ENCODE results near the gene SLC5A10. TPM values are rescaled to one million over a fixed set of nuclear protein-coding genes. Genes with fewer than 3 reads are reported as not detected.
"Not testable (repeated sequence)": the region's sequence is repeated elsewhere in the genome, so short reads cannot be mapped to it uniquely, and the experiment has no call there.

Gene SLC5A10
- total RNA-seq, 1 donor from 2014 or later, result 0.14 TPM

- Histone ChIP-seq H3K79me2 (ENCODE audit: insufficient read depth, low read length) (no peaks in the 10 kb centered on the region), H4K20me1 (ENCODE audit: insufficient read depth, low read length) (no peaks in the 10 kb centered on the region), H3K4me2 (ENCODE audit: low read length) (no peak overlapping the region), H3K27me3 (ENCODE audit: insufficient read depth, low read length) (peaks cover 3% of the 10 kb centered on the region), H3K36me3 (ENCODE audit: insufficient read depth, low read length) (no peaks in the 10 kb centered on the region), H2AFZ (ENCODE audit: low read depth, low read length) (no peak overlapping the region), H3K27ac (ENCODE audit: low read depth, low read length) (no peak overlapping the region), H3K9me3 (ENCODE audit: insufficient read depth, low read depth, low read length) (no peaks in the 10 kb centered on the region), H3K4me3 (ENCODE audit: insufficient read depth, low read depth, low read length) (no peak overlapping the region), H3K9ac (ENCODE audit: low read length) (no peak overlapping the region), H3K4me1 (ENCODE audit: insufficient read depth, low read length) (no peaks in the 10 kb centered on the region)
- Mint-ChIP-seq H3K9me3 (ENCODE audit: unreplicated experiment) (no peaks in the 10 kb centered on the region), H3K4me3 (ENCODE audit: unreplicated experiment) (no peak overlapping the region), H3K27me3 (ENCODE audit: low read depth, unreplicated experiment) (peaks cover 39% of the 10 kb centered on the region), H3K27ac (ENCODE audit: unreplicated experiment) (no peak overlapping the region), H3K4me1 (ENCODE audit: low read depth, unreplicated experiment) (no peaks in the 10 kb centered on the region), H3K36me3 (ENCODE audit: low read depth, unreplicated experiment) (no peaks in the 10 kb centered on the region)
- FAIRE-seq (no peak), DNase-seq (ENCODE audit: low read depth) (no peak)
- TF ChIP-seq CTCF (IDR thresholded peaks at IDR 0.05; ENCODE audit: insufficient read depth, low read depth, low read length), result no peak
- no peak for TF ChIP-seq EZH2 (IDR thresholded peaks at IDR 0.05; ENCODE audit: insufficient read depth, low read length)
Measured at GRCh38 chr17:19019041-19019941, 67.3 kb downstream of the SLC5A10 start.

GRCh38 chr17:19020016-19020415 is 68.1 kb downstream of the SLC5A10 start:
- Histone ChIP-seq H3K4me2 (ENCODE audit: low read length) (no peak overlapping the region), H3K27me3 (ENCODE audit: insufficient read depth, low read length) (peaks cover 3% of the 10 kb centered on the region), H3K36me3 (ENCODE audit: insufficient read depth, low read length) (no peaks in the 10 kb centered on the region), H3K79me2 (ENCODE audit: insufficient read depth, low read length) (no peaks in the 10 kb centered on the region), H3K27ac (ENCODE audit: low read depth, low read length) (no peak overlapping the region), H3K9me3 (ENCODE audit: insufficient read depth, low read depth, low read length) (no peaks in the 10 kb centered on the region), H3K9ac (ENCODE audit: low read length) (no peak overlapping the region), H3K4me1 (ENCODE audit: insufficient read depth, low read length) (no peaks in the 10 kb centered on the region), H3K4me3 (ENCODE audit: insufficient read depth, low read depth, low read length) (no peak overlapping the region), H2AFZ (ENCODE audit: low read depth, low read length) (no peak overlapping the region), H4K20me1 (ENCODE audit: insufficient read depth, low read length) (no peaks in the 10 kb centered on the region)
- Mint-ChIP-seq H3K27ac (ENCODE audit: unreplicated experiment) (no peak overlapping the region), H3K27me3 (ENCODE audit: low read depth, unreplicated experiment) (peaks cover 46% of the 10 kb centered on the region), H3K4me1 (ENCODE audit: low read depth, unreplicated experiment) (peaks cover 4% of the 10 kb centered on the region), H3K4me3 (ENCODE audit: unreplicated experiment) (no peak overlapping the region), H3K36me3 (ENCODE audit: low read depth, unreplicated experiment) (no peaks in the 10 kb centered on the region), H3K9me3 (ENCODE audit: unreplicated experiment) (no peaks in the 10 kb centered on the region)
- no peak for DNase-seq (ENCODE audit: low read depth)
- no peak for FAIRE-seq
- TF ChIP-seq CTCF (IDR thresholded peaks at IDR 0.05; ENCODE audit: insufficient read depth, low read depth, low read length) (no peak), EZH2 (IDR thresholded peaks at IDR 0.05; ENCODE audit: insufficient read depth, low read length) (no peak)

- not testable (repeated sequence) for FAIRE-seq; H3K36me3 ChIP-seq (ENCODE audit: insufficient read depth, low read length); H3K9ac ChIP-seq (ENCODE audit: low read length); H3K79me2 ChIP-seq (ENCODE audit: insufficient read depth, low read length); H3K4me1 ChIP-seq (ENCODE audit: insufficient read depth, low read length); H3K27me3 ChIP-seq (ENCODE audit: insufficient read depth, low read length); H3K9me3 Mint-ChIP-seq (ENCODE audit: unreplicated experiment); H2AFZ ChIP-seq (ENCODE audit: low read depth, low read length); H3K4me3 Mint-ChIP-seq (ENCODE audit: unreplicated experiment); H3K4me3 ChIP-seq (ENCODE audit: insufficient read depth, low read depth, low read length); H3K4me2 ChIP-seq (ENCODE audit: low read length); H3K4me1 Mint-ChIP-seq (ENCODE audit: low read depth, unreplicated experiment); H3K36me3 Mint-ChIP-seq (ENCODE audit: low read depth, unreplicated experiment); H3K27ac ChIP-seq (ENCODE audit: low read depth, low read length); H3K27ac Mint-ChIP-seq (ENCODE audit: unreplicated experiment); DNase-seq (ENCODE audit: low read depth); H3K9me3 ChIP-seq (ENCODE audit: insufficient read depth, low read depth, low read length); H4K20me1 ChIP-seq (ENCODE audit: insufficient read depth, low read length)
- peaks cover 38% of the 10 kb centered on the region for H3K27me3 Mint-ChIP-seq (ENCODE audit: low read depth, unreplicated experiment)
Measured at GRCh38 chr17:19021011-19021621, 69.2 kb downstream of the SLC5A10 start.
